Fibroblast of skin of back (primary cell): ENCODE data around the gene BRD4. TPM values are rescaled to one million over a fixed set of nuclear protein-coding genes. Genes with fewer than 3 reads are reported as not detected.
A peak's percentile ranks its signal among the peaks of the same experiment; 100 is the strongest.
"Not testable (repeated sequence)": the region's sequence is repeated elsewhere in the genome, so short reads cannot be mapped to it uniquely, and the experiment has no call there.

Experiments
- DNase-seq: peaks from one replicate; pipeline ENCODE4 v3.0.0-alpha.2; 2013
- polyA plus RNA-seq, 2 experiments: library from polyadenylated mRNA; unstranded; fragments of 120-200 nt; gene quantifications; one replicate each; pipeline ENCODE4 v1.2.1, GENCODE V29; 2013; ENCODE audit not compliant: insufficient read length in 2 of 2

BRD4 gene
- polyA plus RNA-seq (2013, experiment 1 of 2; ENCODE audit: insufficient read length): 75.0 TPM
- 48.5 TPM for polyA plus RNA-seq (2013, experiment 2 of 2; ENCODE audit: insufficient read length)

- peak; percentile 66 for DNase-seq
Measured at GRCh38 chr19:15332311-15332996, at the start of gene BRD4. Gene BRD4, minus strand, starts transcription at chr19:15332539. Its CDS starts 59,440 bp downstream, at chr19:15273099.

GRCh38 chr19:15381864-15382263, 49.5 kb upstream of the BRD4 start:
- no peak for DNase-seq

GRCh38 chr19:15381429-15381828, 49.1 kb upstream of the BRD4 start:
- no peak for DNase-seq

- DNase-seq: peak; percentile 50
Measured at GRCh38 chr19:15379999-15380647, 47.8 kb upstream of the BRD4 start.

GRCh38 chr19:15379083-15379998, 47.0 kb upstream of the BRD4 start, which contains the start of gene AKAP8:
Gene AKAP8, minus strand, starts transcription at chr19:15379787. Its CDS starts 56 bp downstream, at chr19:15379731.
- DNase-seq: peak; percentile 98

GRCh38 chr19:15378534-15379082, 46.3 kb upstream of the BRD4 start:
- peak; percentile 53 for DNase-seq

- no peak for DNase-seq
Measured at GRCh38 chr19:15374796-15375440, 42.6 kb upstream of the BRD4 start.

- no peak for DNase-seq
Measured at GRCh38 chr19:15374105-15374651, 41.8 kb upstream of the BRD4 start.

GRCh38 chr19:15373644-15374043, 41.3 kb upstream of the BRD4 start:
- DNase-seq: no peak

- no peak for DNase-seq
Measured at GRCh38 chr19:15372891-15373301, 40.6 kb upstream of the BRD4 start.

GRCh38 chr19:15372470-15372869, 40.1 kb upstream of the BRD4 start:
- no peak for DNase-seq

- no peak for DNase-seq
Measured at GRCh38 chr19:15371786-15372380, 39.5 kb upstream of the BRD4 start.

- no peak for DNase-seq
Measured at GRCh38 chr19:15371119-15371518, 38.8 kb upstream of the BRD4 start.

GRCh38 chr19:15369594-15369891, 37.2 kb upstream of the BRD4 start:
- DNase-seq: no peak

GRCh38 chr19:15368798-15369593, 36.7 kb upstream of the BRD4 start:
- DNase-seq: no peak

- no peak for DNase-seq
Measured at GRCh38 chr19:15368051-15368632, 35.8 kb upstream of the BRD4 start.

GRCh38 chr19:15367439-15367838, 35.1 kb upstream of the BRD4 start:
- no peak for DNase-seq

GRCh38 chr19:15365264-15365663, 32.9 kb upstream of the BRD4 start:
- DNase-seq: no peak

GRCh38 chr19:15363791-15364190, 31.5 kb upstream of the BRD4 start:
- not testable (repeated sequence) for DNase-seq

- not testable (repeated sequence) for DNase-seq
Measured at GRCh38 chr19:15363048-15363447, 30.7 kb upstream of the BRD4 start.
